Fibroblast of lung (primary cell): ENCODE results near the gene KLHL34.

ENCODE experiments used
- EZH2 ChIP-seq: IDR thresholded peaks from 2 replicates; pipeline ENCODE4 v1.5.1; 2012; ENCODE audit warnings: low read length, control low read depth, mild to moderate bottlenecking; ENCODE audit errors: missing control alignments
- TF ChIP-seq, protein P1 (sequence below), 2 donors: IDR thresholded peaks in 1 of 2; conservative IDR thresholded peaks in 1 of 2; 1 replicate in 1 of 2; 2 replicates in 1 of 2; pipeline ENCODE4 v1.5.1; 2011 to 2012; ENCODE audit warnings: low read length in 2 of 2, control low read depth in 1 of 2, inconsistent platforms in 1 of 2, low read depth in 1 of 2, mild to moderate bottlenecking in 1 of 2

DNA sequence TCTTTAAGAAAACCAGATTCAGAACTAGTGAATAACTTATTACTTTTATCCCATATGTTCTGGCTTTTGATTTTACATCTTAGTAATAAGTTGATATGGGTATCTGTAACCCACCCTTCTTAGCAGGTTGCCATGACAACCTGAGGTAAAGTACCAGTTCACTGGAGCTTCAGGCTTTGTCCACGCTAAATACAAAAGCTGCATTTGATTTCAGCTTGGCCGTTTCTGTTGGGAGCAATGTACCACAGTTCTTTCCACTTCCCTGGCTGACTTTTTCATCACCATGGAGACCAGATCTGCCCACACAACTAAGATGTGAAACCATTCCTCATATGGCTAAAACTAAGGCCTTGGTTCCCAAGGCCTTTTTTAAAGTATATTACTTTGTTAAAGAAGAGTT is 26.1 kb downstream of the KLHL34 start:
- TF ChIP-seq, protein P1, sequence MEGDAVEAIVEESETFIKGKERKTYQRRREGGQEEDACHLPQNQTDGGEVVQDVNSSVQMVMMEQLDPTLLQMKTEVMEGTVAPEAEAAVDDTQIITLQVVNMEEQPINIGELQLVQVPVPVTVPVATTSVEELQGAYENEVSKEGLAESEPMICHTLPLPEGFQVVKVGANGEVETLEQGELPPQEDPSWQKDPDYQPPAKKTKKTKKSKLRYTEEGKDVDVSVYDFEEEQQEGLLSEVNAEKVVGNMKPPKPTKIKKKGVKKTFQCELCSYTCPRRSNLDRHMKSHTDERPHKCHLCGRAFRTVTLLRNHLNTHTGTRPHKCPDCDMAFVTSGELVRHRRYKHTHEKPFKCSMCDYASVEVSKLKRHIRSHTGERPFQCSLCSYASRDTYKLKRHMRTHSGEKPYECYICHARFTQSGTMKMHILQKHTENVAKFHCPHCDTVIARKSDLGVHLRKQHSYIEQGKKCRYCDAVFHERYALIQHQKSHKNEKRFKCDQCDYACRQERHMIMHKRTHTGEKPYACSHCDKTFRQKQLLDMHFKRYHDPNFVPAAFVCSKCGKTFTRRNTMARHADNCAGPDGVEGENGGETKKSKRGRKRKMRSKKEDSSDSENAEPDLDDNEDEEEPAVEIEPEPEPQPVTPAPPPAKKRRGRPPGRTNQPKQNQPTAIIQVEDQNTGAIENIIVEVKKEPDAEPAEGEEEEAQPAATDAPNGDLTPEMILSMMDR (conservative IDR thresholded peaks at IDR 0.05 in 1 of 2, IDR thresholded peaks at IDR 0.05 in 1 of 2; ENCODE audit: low read depth in 1 of 2, low read length in 2 of 2) = no peak
- no peak for TF ChIP-seq EZH2
